WTC11 (cell line): ENCODE data around the gene UGT1A5. TPM values are rescaled to one million over a fixed set of nuclear protein-coding genes. Genes with fewer than 3 reads are reported as not detected.

Source experiments
- ATAC-seq: fragments of 200-7000 bp; cut with Tn5 transposase; 2 replicates; pipeline ENCODE4 v1.10.0; 2021; ENCODE audit warnings: mild to moderate bottlenecking, moderate library complexity
- CTCF ChIA-PET: fragments of 300-600 bp; sonication (Branson Sonifier 250); formaldehyde crosslinking; loops from one replicate; lab custom pipeline; 2021; ENCODE audit warnings: antibody characterized with exemption; lab: Charles Lee
- POLR2A ChIA-PET: fragments of 350-600 bp; sonication (Branson Sonifier 250); formaldehyde crosslinking; loops from one replicate; lab custom pipeline; 2021; ENCODE audit warnings: antibody characterized with exemption; lab: Charles Lee
- DNase-seq: peaks from one replicate; pipeline ENCODE4 v3.0.0; 2021; ENCODE audit warnings: low spot score
- H3K27ac Mint-ChIP-seq: 2 replicates; pipeline ENCODE4 v1.8.0; 2021; ENCODE audit warnings: mixed read lengths
- H3K27me3 Mint-ChIP-seq: 2 replicates; pipeline ENCODE4 v1.8.0; 2021; ENCODE audit warnings: low read depth, mild to moderate bottlenecking, moderate library complexity, mixed read lengths
- H3K36me3 Mint-ChIP-seq: 2 replicates; pipeline ENCODE4 v1.8.0; 2021; ENCODE audit warnings: mixed read lengths
- H3K4me1 Mint-ChIP-seq: 2 replicates; pipeline ENCODE4 v1.8.0; 2022; ENCODE audit warnings: mixed read lengths
- H3K4me3 Mint-ChIP-seq: 2 replicates; pipeline ENCODE4 v1.8.0; 2021; ENCODE audit warnings: mild to moderate bottlenecking, moderate library complexity, mixed read lengths
- H3K9me3 Mint-ChIP-seq: 2 replicates; pipeline ENCODE4 v1.8.0; 2021; ENCODE audit warnings: mixed read lengths
- CTCF ChIP-seq: fragments of 200-600 bp; IDR thresholded peaks from 2 replicates; pipeline ENCODE4 v1.8.0; 2022; ENCODE audit warnings: antibody characterized with exemption
- EMX1 ChIP-seq: fragments of 250-450 bp; sonication (Bioruptor Pico); IDR thresholded peaks from 2 replicates; pipeline ENCODE4 v1.8.0; 2021; ENCODE audit warnings: mild to moderate bottlenecking
- MAX ChIP-seq: sonication (generic); formaldehyde crosslinking; IDR thresholded peaks from 2 replicates; pipeline ENCODE4 v1.8.0; 2022; ENCODE audit warnings: mild to moderate bottlenecking, missing genetic modification reagents
- NR3C1 ChIP-seq: sonication (generic); formaldehyde crosslinking; conservative IDR thresholded peaks from 2 replicates; pipeline ENCODE4 v1.8.1; 2023; ENCODE audit warnings: low read depth, mild to moderate bottlenecking, missing genetic modification reagents
- SP1 ChIP-seq: sonication (generic); formaldehyde crosslinking; conservative IDR thresholded peaks from 2 replicates; pipeline ENCODE4 v1.8.1; 2022; ENCODE audit warnings: missing genetic modification reagents
- STAT6 ChIP-seq: sonication (generic); formaldehyde crosslinking; conservative IDR thresholded peaks from 2 replicates; pipeline ENCODE4 v1.8.1; 2023; ENCODE audit warnings: mild to moderate bottlenecking, low read depth, missing genetic modification reagents, moderate library complexity
- ZNF232 ChIP-seq: sonication (generic); formaldehyde crosslinking; IDR thresholded peaks from 2 replicates; pipeline ENCODE4 v1.8.0; 2022; ENCODE audit warnings: mild to moderate bottlenecking, missing genetic modification reagents
- total RNA-seq: library from RNA; stranded (reverse); gene quantifications from 3 replicates; pipeline ENCODE4 v1.2.3, GENCODE V29; 2021
- TF ChIP-seq, protein P1 (sequence below): fragments of 250-450 bp; sonication (Bioruptor Pico); IDR thresholded peaks from 2 replicates; pipeline ENCODE4 v1.9.0; 2021; ENCODE audit warnings: mild to moderate bottlenecking, borderline replicate concordance
- TF ChIP-seq, protein P2 (sequence below): sonication (generic); formaldehyde crosslinking; conservative IDR thresholded peaks from 2 replicates; pipeline ENCODE4 v1.8.1; 2022; ENCODE audit warnings: mild to moderate bottlenecking, missing genetic modification reagents
- TF ChIP-seq, protein P3 (sequence below): fragments of 250-450 bp; sonication (Bioruptor Pico); conservative IDR thresholded peaks from 2 replicates; pipeline ENCODE4 v1.9.0; 2021; ENCODE audit warnings: mild to moderate bottlenecking
- TF ChIP-seq, protein P4 (sequence below): fragments of 250-450 bp; sonication (Bioruptor Pico); IDR thresholded peaks from 2 replicates; pipeline ENCODE4 v1.8.0; 2021; ENCODE audit warnings: mild to moderate bottlenecking

The UGT1A5 gene
- total RNA-seq, 1 experiment from 2014 or later: not detected

GRCh38 chr2:233799716-233800115 is 87.0 kb downstream of the UGT1A5 start (continued):
- TF ChIP-seq, protein P1, sequence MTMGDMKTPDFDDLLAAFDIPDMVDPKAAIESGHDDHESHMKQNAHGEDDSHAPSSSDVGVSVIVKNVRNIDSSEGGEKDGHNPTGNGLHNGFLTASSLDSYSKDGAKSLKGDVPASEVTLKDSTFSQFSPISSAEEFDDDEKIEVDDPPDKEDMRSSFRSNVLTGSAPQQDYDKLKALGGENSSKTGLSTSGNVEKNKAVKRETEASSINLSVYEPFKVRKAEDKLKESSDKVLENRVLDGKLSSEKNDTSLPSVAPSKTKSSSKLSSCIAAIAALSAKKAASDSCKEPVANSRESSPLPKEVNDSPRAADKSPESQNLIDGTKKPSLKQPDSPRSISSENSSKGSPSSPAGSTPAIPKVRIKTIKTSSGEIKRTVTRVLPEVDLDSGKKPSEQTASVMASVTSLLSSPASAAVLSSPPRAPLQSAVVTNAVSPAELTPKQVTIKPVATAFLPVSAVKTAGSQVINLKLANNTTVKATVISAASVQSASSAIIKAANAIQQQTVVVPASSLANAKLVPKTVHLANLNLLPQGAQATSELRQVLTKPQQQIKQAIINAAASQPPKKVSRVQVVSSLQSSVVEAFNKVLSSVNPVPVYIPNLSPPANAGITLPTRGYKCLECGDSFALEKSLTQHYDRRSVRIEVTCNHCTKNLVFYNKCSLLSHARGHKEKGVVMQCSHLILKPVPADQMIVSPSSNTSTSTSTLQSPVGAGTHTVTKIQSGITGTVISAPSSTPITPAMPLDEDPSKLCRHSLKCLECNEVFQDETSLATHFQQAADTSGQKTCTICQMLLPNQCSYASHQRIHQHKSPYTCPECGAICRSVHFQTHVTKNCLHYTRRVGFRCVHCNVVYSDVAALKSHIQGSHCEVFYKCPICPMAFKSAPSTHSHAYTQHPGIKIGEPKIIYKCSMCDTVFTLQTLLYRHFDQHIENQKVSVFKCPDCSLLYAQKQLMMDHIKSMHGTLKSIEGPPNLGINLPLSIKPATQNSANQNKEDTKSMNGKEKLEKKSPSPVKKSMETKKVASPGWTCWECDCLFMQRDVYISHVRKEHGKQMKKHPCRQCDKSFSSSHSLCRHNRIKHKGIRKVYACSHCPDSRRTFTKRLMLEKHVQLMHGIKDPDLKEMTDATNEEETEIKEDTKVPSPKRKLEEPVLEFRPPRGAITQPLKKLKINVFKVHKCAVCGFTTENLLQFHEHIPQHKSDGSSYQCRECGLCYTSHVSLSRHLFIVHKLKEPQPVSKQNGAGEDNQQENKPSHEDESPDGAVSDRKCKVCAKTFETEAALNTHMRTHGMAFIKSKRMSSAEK (CRISPR knock-in tag): no peak
- TF ChIP-seq SP1 (CRISPR knock-in tag) (no peak), ZNF232 (CRISPR knock-in tag) (no peak), MAX (CRISPR knock-in tag) (no peak)
- TF ChIP-seq, protein P2, sequence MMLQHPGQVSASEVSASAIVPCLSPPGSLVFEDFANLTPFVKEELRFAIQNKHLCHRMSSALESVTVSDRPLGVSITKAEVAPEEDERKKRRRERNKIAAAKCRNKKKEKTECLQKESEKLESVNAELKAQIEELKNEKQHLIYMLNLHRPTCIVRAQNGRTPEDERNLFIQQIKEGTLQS: no peak
- TF ChIP-seq, all 79 proteins: peak for 0

DNA sequence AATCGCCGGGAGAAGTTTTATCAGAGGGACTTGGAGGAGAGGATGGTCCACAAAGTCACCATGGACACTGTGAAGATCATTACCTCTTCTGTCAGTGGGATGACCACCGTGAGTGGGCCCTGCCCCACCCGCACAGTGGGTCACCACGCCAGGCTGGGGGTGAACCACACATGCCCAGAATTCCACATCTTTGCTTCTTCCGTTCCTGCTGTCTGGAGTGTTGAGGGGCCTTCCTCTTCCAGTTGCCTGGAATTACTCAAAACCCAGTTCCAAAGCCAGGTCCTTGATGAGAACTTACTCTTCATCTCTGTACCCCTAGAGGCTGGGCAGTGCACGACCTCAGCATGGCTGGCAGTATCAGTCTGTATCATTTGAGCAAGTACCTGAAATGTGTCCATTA is 87.5 kb downstream of the UGT1A5 start:
- TF ChIP-seq, protein P3, sequence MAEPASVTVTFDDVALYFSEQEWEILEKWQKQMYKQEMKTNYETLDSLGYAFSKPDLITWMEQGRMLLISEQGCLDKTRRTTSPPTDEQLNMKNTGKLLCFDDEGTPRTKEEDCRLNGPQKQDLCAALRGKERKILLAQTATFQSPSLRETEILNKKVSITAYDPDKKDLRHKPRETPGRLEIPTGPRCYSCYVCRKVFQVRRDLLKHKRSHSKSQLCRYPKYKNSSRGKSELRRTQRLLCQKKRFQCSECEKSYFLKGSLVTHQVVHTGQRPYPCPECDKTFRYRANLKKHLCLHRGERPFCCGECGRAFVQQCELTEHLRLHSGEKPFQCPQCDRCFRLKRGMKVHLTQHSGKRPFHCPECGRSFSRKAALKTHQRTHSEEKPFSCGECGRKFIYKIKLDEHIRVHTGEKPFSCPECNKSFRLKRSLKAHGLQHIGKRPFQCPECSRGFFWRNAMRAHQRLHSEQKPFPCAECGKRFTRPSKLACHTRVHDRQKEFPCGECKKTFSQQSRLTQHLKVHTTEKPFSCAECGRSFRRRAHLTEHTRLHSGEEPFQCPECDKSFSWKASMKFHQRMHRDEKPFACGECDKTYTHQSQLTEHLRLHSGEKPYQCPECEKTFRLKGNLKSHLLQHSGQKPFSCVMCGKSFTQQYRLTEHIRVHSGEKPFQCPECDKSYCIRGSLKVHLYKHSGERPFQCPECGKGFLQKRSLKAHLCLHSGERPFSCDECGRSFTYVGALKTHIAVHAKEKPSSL (CRISPR knock-in tag): no peak
- TF ChIP-seq ZNF232 (CRISPR knock-in tag): no peak
- TF ChIP-seq CTCF: no peak
- no peak for TF ChIP-seq STAT6 (CRISPR knock-in tag)
- no peak for TF ChIP-seq NR3C1 (CRISPR knock-in tag)
- no peak for TF ChIP-seq EMX1
- TF ChIP-seq, protein P4, sequence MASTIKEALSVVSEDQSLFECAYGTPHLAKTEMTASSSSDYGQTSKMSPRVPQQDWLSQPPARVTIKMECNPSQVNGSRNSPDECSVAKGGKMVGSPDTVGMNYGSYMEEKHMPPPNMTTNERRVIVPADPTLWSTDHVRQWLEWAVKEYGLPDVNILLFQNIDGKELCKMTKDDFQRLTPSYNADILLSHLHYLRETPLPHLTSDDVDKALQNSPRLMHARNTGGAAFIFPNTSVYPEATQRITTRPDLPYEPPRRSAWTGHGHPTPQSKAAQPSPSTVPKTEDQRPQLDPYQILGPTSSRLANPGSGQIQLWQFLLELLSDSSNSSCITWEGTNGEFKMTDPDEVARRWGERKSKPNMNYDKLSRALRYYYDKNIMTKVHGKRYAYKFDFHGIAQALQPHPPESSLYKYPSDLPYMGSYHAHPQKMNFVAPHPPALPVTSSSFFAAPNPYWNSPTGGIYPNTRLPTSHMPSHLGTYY (CRISPR knock-in tag): no peak
- TF ChIP-seq, all 79 proteins: peak for 0
- DNase-seq: no peak
- no peaks in the 10 kb centered on the region for H3K4me1 Mint-ChIP-seq
- no peak overlapping the region for H3K4me3 Mint-ChIP-seq
- H3K36me3 Mint-ChIP-seq: no peaks in the 10 kb centered on the region
- no peak overlapping the region for H3K27ac Mint-ChIP-seq
- POLR2A ChIA-PET: no interaction called here
- peaks cover 13% of the 10 kb centered on the region for H3K9me3 Mint-ChIP-seq
- CTCF ChIA-PET: no interaction called here
- ATAC-seq: no peak
- H3K27me3 Mint-ChIP-seq: no peaks in the 10 kb centered on the region; the same call in 1 of the 2 replicates
